Diencephalon (tissue), 1 donor: ENCODE results near the gene GALNT1. TPM values are rescaled to one million over a fixed set of nuclear protein-coding genes. Genes with fewer than 3 reads are reported as not detected.

Experiments used
- total RNA-seq: library from RNA; depleted of rRNA; stranded (reverse); fragments of >200 nt; gene quantifications from one replicate; pipeline ENCODE4 v1.2.3, GENCODE V29; 2014

The GALNT1 gene
- total RNA-seq, result 82.8 TPM

GRCh38 chr18:35581546-35581897 lies at the start of gene GALNT1:
Gene GALNT1, plus strand, starts transcription at chr18:35581740. Its CDS starts 72,923 bp downstream, at chr18:35654663.

Other genes with a start within 250 kb of the GALNT1 start
- gene ZNF24, start 237.3 kb upstream of the GALNT1 start, total RNA-seq, result 88.3 TPM
- 5.8 TPM for gene ZNF396, start 204.4 kb upstream of the GALNT1 start, total RNA-seq
- gene INO80C, start 83.8 kb upstream of the GALNT1 start, total RNA-seq, result 10.4 TPM